Astrocyte (in vitro differentiated cells and primary cell): Measurements from ENCODE around the gene PTH1R. TPM values are rescaled to one million over a fixed set of nuclear protein-coding genes. Genes with fewer than 3 reads are reported as not detected.

Experiments used
- DNase-seq: peaks from one replicate; pipeline ENCODE4 v3.0.0-alpha.2; 2010; ENCODE audit warnings: low read depth
- FAIRE-seq: peaks from 2 replicates; lab custom pipeline; 2011; peaks lifted over from hg19 to GRCh38; lab: Jason Lieb, UNC
- H2AFZ ChIP-seq: 2 replicates; pipeline ENCODE4 v1.6.0; 2012; ENCODE audit warnings: low read depth, low read length, inconsistent platforms
- H3K27ac ChIP-seq: 2 replicates; pipeline ENCODE4 v1.5.1; 2011; ENCODE audit warnings: low read depth, low read length, inconsistent platforms
- H3K27me3 ChIP-seq: 2 replicates; pipeline ENCODE4 v1.6.0; 2011; ENCODE audit warnings: low read length, inconsistent platforms; ENCODE audit not compliant: insufficient read depth
- H3K36me3 ChIP-seq: 2 replicates; pipeline ENCODE4 v1.5.1; 2011; ENCODE audit warnings: low read length, inconsistent platforms; ENCODE audit not compliant: insufficient read depth
- H3K4me1 ChIP-seq: 2 replicates; pipeline ENCODE4 v1.5.1; 2011; ENCODE audit warnings: low read length, inconsistent platforms; ENCODE audit not compliant: insufficient read depth
- H3K4me2 ChIP-seq: 2 replicates; pipeline ENCODE4 v1.6.0; 2012; ENCODE audit warnings: low read length, inconsistent platforms
- H3K4me3 ChIP-seq: 2 replicates; pipeline ENCODE4 v1.5.1; 2011; ENCODE audit warnings: low read depth, mild to moderate bottlenecking, low read length, inconsistent platforms; ENCODE audit not compliant: insufficient read depth
- H3K79me2 ChIP-seq: 2 replicates; pipeline ENCODE4 v1.6.0; 2012; ENCODE audit warnings: mild to moderate bottlenecking, low read length, inconsistent platforms; ENCODE audit not compliant: insufficient read depth
- H3K9ac ChIP-seq: 2 replicates; pipeline ENCODE4 v1.6.0; 2012; ENCODE audit warnings: mild to moderate bottlenecking, low read length, inconsistent platforms
- H3K9me3 ChIP-seq: 2 replicates; pipeline ENCODE4 v1.5.1; 2012; ENCODE audit warnings: low read depth, mild to moderate bottlenecking, low read length, inconsistent platforms; ENCODE audit not compliant: insufficient read depth
- H4K20me1 ChIP-seq: 2 replicates; pipeline ENCODE4 v1.6.0; 2012; ENCODE audit warnings: low read length, inconsistent platforms; ENCODE audit not compliant: insufficient read depth
- H3K27ac Mint-ChIP-seq: one replicate; pipeline ENCODE4 v1.8.0; 2021; ENCODE audit warnings: mild to moderate bottlenecking, mixed read lengths; ENCODE audit not compliant: unreplicated experiment
- H3K27me3 Mint-ChIP-seq: one replicate; pipeline ENCODE4 v1.8.0; 2021; ENCODE audit warnings: low read depth, mixed read lengths; ENCODE audit not compliant: unreplicated experiment
- H3K36me3 Mint-ChIP-seq: one replicate; pipeline ENCODE4 v1.8.0; 2021; ENCODE audit warnings: low read depth, mixed read lengths; ENCODE audit not compliant: unreplicated experiment
- H3K4me1 Mint-ChIP-seq: one replicate; pipeline ENCODE4 v1.8.0; 2021; ENCODE audit warnings: low read depth, mixed read lengths; ENCODE audit not compliant: unreplicated experiment
- H3K4me3 Mint-ChIP-seq: one replicate; pipeline ENCODE4 v1.8.0; 2021; ENCODE audit warnings: mild to moderate bottlenecking, moderate library complexity, mixed read lengths; ENCODE audit not compliant: unreplicated experiment
- H3K9me3 Mint-ChIP-seq: one replicate; pipeline ENCODE4 v1.8.0; 2021; ENCODE audit warnings: mild to moderate bottlenecking, mixed read lengths; ENCODE audit not compliant: unreplicated experiment
- EZH2 ChIP-seq: IDR thresholded peaks from 2 replicates; pipeline ENCODE4 v1.6.1; 2012; ENCODE audit warnings: mild to moderate bottlenecking, low read length, inconsistent platforms; ENCODE audit not compliant: insufficient read depth
- total RNA-seq: library from RNA; stranded (reverse); gene quantifications from 2 replicates; pipeline ENCODE4 v1.2.1, GENCODE V29; 2021
- TF ChIP-seq, protein P1 (sequence below): IDR thresholded peaks from 2 replicates; pipeline ENCODE4 v1.5.1; 2011; ENCODE audit warnings: low read depth, mild to moderate bottlenecking, inconsistent platforms, low read length, moderate library complexity; ENCODE audit not compliant: insufficient read depth

PTH1R gene
- total RNA-seq, 1 donor from 2014 or later, result 5.2 TPM

DNA sequence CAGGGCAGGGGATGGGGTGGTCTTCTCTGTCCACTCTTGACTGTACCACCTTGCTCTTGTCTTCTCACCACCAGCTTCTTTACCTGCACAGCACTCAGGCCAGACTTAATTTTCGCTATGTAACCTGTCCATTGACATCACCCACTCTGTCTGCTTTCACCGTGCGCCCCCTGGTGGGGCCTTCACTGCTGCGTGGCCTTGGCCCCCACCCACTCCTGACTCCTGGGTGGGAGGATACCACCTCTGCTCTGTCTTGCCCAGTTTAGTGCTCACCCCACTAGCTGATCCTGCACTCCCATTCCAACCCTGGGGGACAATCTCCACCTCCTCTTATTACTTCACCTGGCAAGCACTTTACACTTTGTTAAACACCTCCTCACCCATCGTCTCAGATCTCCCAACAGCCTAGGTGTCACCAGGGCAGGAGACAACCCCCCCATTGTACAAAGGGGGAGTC lies 17.7 kb downstream of the PTH1R start:
- Histone ChIP-seq H3K4me2 (no peak overlapping the region), H3K4me3 (no peak overlapping the region), H3K9ac (no peak overlapping the region), H2AFZ (no peak overlapping the region), H3K9me3 (no peaks in the 10 kb centered on the region), H4K20me1 (peaks cover 10% of the 10 kb centered on the region), H3K27ac (no peak overlapping the region), H3K4me1 (peaks cover 7% of the 10 kb centered on the region), H3K79me2 (no peaks in the 10 kb centered on the region), H3K27me3 (peaks cover 9% of the 10 kb centered on the region), H3K36me3 (no peaks in the 10 kb centered on the region)
- Mint-ChIP-seq H3K27me3 (peaks cover 69% of the 10 kb centered on the region), H3K27ac (peak overlapping the region; percentile 24), H3K4me3 (no peak overlapping the region), H3K9me3 (peaks cover 3% of the 10 kb centered on the region), H3K4me1 (peaks cover 3% of the 10 kb centered on the region), H3K36me3 (no peaks in the 10 kb centered on the region)
- no peak for FAIRE-seq
- DNase-seq, result no peak
- TF ChIP-seq, protein P1, sequence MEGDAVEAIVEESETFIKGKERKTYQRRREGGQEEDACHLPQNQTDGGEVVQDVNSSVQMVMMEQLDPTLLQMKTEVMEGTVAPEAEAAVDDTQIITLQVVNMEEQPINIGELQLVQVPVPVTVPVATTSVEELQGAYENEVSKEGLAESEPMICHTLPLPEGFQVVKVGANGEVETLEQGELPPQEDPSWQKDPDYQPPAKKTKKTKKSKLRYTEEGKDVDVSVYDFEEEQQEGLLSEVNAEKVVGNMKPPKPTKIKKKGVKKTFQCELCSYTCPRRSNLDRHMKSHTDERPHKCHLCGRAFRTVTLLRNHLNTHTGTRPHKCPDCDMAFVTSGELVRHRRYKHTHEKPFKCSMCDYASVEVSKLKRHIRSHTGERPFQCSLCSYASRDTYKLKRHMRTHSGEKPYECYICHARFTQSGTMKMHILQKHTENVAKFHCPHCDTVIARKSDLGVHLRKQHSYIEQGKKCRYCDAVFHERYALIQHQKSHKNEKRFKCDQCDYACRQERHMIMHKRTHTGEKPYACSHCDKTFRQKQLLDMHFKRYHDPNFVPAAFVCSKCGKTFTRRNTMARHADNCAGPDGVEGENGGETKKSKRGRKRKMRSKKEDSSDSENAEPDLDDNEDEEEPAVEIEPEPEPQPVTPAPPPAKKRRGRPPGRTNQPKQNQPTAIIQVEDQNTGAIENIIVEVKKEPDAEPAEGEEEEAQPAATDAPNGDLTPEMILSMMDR, result peak; percentile 84
- TF ChIP-seq EZH2, result no peak

DNA sequence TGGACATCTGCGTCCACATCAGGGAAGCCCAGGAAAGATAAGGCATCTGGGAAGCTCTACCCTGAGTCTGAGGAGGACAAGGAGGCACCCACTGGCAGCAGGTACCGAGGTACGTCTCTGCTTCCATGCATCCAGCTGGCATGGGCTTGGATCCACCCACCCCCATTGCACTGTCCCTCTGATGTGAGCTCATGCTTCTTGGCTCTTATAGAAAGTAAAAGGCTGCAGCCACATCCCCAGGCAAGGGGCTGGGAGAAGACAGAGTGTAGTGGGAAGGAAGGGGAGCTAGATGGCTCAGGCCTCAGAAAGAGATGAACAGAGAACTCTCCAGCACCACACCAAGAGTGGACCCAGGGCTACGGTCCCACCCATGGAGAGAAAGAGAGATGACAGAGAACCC lies 18.2 kb downstream of the PTH1R start:
- peaks cover 72% of the 10 kb centered on the region for H3K27me3 Mint-ChIP-seq
- Histone ChIP-seq H3K36me3 (no peaks in the 10 kb centered on the region), H3K4me3 (no peak overlapping the region), H3K9me3 (no peaks in the 10 kb centered on the region), H3K27me3 (peaks cover 9% of the 10 kb centered on the region), H3K4me2 (no peak overlapping the region), H4K20me1 (peaks cover 10% of the 10 kb centered on the region), H3K79me2 (no peaks in the 10 kb centered on the region), H2AFZ (no peak overlapping the region), H3K27ac (no peak overlapping the region), H3K9ac (no peak overlapping the region), H3K4me1 (peaks cover 7% of the 10 kb centered on the region)
- H3K9me3 Mint-ChIP-seq, result peaks cover 3% of the 10 kb centered on the region
- no peak overlapping the region for H3K4me3 Mint-ChIP-seq
- no peak overlapping the region for H3K27ac Mint-ChIP-seq
- DNase-seq (no peak), FAIRE-seq (no peak)
- H3K36me3 Mint-ChIP-seq, result no peaks in the 10 kb centered on the region
- peaks cover 3% of the 10 kb centered on the region for H3K4me1 Mint-ChIP-seq
- no peak for TF ChIP-seq EZH2
- TF ChIP-seq, protein P1, result no peak

DNA sequence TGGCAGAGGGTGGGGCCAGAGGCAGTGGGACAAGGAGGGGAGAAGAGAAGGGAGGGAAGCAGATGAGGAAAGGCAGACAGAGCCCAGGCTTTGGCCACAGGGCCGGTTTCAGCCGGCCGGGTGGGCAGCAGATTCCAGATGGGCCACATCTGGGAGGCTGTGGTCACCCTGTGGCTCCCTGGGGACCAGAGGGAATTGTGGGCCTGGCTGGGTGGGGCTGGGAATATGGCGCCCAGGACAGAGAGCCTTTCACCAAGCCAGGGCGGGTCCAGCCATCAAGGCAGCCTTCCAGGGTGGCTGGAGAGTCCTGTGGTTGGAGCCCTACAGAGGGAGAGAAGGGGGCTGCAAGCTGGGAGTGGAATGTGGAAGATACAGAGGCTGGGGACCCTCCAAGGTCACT lies 18.9 kb downstream of the PTH1R start:
- no peak overlapping the region for H3K4me2 ChIP-seq
- FAIRE-seq (no peak), DNase-seq (no peak)
- peaks cover 7% of the 10 kb centered on the region for H3K4me1 ChIP-seq
- no peak overlapping the region for H3K27ac Mint-ChIP-seq
- no peaks in the 10 kb centered on the region for H3K36me3 ChIP-seq
- H3K4me1 Mint-ChIP-seq, result peaks cover 3% of the 10 kb centered on the region
- no peak overlapping the region for H3K27ac ChIP-seq
- TF ChIP-seq EZH2, result no peak
- TF ChIP-seq, protein P1, result no peak
- H3K4me3 Mint-ChIP-seq, result no peak overlapping the region
- peaks cover 69% of the 10 kb centered on the region for H3K27me3 Mint-ChIP-seq
- no peaks in the 10 kb centered on the region for H3K36me3 Mint-ChIP-seq
- peaks cover 10% of the 10 kb centered on the region for H4K20me1 ChIP-seq
- no peaks in the 10 kb centered on the region for H3K79me2 ChIP-seq
- no peak overlapping the region for H3K9ac ChIP-seq
- no peak overlapping the region for H3K4me3 ChIP-seq
- H3K27me3 ChIP-seq, result peaks cover 5% of the 10 kb centered on the region
- no peaks in the 10 kb centered on the region for H3K9me3 ChIP-seq
- H2AFZ ChIP-seq, result no peak overlapping the region
- peaks cover 3% of the 10 kb centered on the region for H3K9me3 Mint-ChIP-seq
